Skin epidermis (tissue), 12 donors: ENCODE results near the gene BTF3.
A peak's percentile ranks its signal among the peaks of the same experiment; 100 is the strongest.
"Not testable (repeated sequence)": the region's sequence is repeated elsewhere in the genome, so short reads cannot be mapped to it uniquely, and the experiment has no call there.

Experiments used
- H3K27ac ChIP-seq, 21 experiments: fragments of 200-600 bp; sonication (generic) in 11 of 21; one replicate each; pipeline ENCODE4 v1.5.0; 2020; ENCODE audit warnings: mild to moderate bottlenecking in 3 of 21, inconsistent platforms in 2 of 21, moderate library complexity in 2 of 21
- H3K4me3 ChIP-seq, 7 experiments: fragments of 200-600 bp; sonication (generic) in 2 of 7; one replicate each; pipeline ENCODE4 v1.5.0; 2020; ENCODE audit warnings: inconsistent platforms in 2 of 7, mild to moderate bottlenecking in 2 of 7, moderate library complexity in 1 of 7

BTF3 gene

GRCh38 chr5:73484511-73484910 is 13.7 kb upstream of the BTF3 start:
- no peak overlapping the region for H3K4me3 ChIP-seq
- H3K27ac ChIP-seq: no peak overlapping the region

DNA sequence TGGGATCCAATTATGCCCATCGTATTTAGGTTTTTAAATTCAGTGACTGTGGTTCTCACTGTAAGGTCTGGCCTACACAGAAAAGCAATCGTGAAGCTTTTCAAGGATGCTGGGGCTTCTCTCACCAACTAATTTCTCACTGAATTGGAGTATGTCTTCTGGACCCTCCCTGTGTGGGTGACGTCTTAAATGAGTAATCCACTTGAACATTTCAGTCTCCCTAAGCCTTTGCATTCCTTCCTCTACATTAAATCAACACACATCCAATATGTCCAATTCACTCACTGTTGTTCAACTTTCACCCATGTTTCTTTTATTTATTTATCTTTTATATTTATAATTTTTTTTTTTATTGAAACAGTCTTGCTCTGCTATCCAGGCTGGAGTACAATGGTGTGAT is 12.5 kb upstream of the BTF3 start:
- Histone ChIP-seq H3K4me3 (no peak overlapping the region), H3K27ac (no peak overlapping the region)

DNA sequence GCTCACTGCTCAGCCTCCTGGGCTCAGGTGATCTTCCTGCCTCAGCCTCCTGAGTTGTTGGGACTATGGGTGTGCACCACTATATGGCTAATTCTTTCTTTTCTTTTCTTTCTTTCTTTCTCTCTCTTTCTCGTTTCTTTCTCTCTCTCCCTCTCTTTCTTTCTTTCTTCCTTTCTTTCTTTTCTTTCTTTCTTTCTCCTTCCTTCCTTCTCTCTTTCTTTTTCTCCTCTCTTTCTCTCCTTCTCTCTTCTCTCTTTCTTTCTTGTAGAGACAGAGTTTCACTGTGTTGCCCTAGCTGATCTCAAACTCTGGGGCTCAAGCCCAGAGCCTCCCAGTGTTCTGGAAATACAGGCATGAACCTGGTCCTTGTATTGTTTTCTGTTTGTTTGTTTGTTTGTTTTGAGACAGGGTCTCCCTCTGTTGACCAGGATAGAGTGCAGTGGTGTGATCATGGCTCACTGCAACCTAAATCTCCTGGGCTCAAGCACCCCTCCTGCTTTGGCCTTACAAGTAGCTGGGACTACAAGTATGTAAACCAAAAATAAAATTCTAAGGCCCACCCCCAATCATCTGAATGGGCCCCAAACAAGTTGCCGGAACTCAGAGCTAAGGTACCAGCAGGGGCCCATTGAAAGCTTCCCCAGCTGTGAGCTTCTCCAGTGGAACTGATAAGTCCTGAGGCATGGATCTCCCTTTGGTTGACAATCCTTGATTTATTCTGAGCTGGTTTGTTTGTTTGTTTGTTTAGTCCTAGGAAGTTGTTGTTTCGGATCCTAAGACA is 11.9 kb upstream of the BTF3 start:
- H3K27ac ChIP-seq: no peak overlapping the region

DNA sequence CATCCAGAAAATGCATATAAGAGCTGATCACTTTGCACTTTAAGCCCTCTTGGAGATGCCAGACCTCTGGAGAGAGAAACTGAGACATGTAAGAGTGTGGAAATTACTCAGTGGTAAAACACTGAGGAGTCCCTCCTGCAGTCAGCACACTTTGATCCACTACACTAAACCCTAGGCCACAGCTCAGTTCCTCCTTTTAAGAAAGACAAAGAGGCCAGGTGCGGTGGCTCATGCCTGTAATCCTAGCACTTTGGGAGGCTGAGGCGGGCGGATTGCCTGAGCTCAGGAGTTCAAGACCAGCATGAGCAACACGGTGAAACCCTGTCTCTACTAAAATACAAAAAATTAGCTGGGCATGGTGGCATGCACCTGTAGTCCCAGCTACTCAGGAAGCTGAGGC is 11.0 kb upstream of the BTF3 start:
- not testable (repeated sequence) for H3K4me3 ChIP-seq, H3K27ac ChIP-seq

More for the DNA sequence above, 11.9 kb upstream of the BTF3 start:
- H3K4me3 ChIP-seq: no peak overlapping the region

- Histone ChIP-seq H3K4me3 (no peak overlapping the region), H3K27ac (no peak overlapping the region)
These were observed 10.4 kb upstream of the BTF3 start for GRCh38 chr5:73487815-73488214.

- Histone ChIP-seq H3K27ac (no peak overlapping the region), H3K4me3 (no peak overlapping the region)
These were observed 9.4 kb upstream of the BTF3 start for GRCh38 chr5:73488806-73489205.

GRCh38 chr5:73490088-73490487 is 8.2 kb upstream of the BTF3 start:
- no peak overlapping the region for H3K27ac ChIP-seq
- no peak overlapping the region for H3K4me3 ChIP-seq

GRCh38 chr5:73491155-73491554 is 7.1 kb upstream of the BTF3 start:
- Histone ChIP-seq H3K4me3 (no peak overlapping the region), H3K27ac (no peak overlapping the region)

DNA sequence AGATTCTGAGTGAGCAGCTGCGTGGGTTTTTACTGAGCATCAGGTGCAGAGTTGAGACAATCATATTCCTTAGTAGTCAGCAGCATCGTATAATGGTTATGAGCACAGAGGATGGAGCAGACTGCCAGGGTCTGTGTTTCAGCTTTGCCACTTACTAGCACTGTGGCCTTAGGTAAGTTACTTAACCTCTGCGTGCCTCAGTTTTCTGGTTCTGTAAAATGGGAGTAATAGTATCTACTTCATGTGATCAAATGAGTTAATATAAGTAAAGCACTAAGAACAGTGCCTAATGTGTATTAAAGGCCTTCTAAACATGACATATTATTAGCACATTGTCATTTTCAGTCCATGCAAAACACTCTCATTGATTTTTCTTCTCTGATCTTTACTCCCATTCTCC is 4.8 kb upstream of the BTF3 start:
- H3K4me3 ChIP-seq: no peak overlapping the region
- no peak overlapping the region for H3K27ac ChIP-seq

DNA sequence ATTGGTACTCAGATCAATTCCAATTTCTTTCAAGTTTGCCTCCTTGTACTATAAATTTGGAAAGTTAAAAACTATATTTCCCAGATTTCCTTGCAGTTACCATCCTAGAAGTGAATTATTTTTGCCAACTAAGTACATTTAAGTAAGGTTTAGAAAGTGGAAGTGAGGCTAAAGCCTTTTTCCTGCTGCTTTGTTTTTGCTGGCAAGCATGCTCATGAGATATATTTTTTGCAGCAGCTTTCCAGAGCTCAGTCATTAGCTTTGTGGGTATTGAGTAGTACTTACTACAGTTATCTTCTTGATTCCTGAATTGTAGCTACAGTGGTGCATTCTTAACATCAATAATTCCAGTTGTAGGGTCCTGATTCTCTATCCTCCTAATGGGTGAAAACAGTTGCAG is 3.5 kb upstream of the BTF3 start:
- no peak overlapping the region for H3K4me3 ChIP-seq
- no peak overlapping the region for H3K27ac ChIP-seq

DNA sequence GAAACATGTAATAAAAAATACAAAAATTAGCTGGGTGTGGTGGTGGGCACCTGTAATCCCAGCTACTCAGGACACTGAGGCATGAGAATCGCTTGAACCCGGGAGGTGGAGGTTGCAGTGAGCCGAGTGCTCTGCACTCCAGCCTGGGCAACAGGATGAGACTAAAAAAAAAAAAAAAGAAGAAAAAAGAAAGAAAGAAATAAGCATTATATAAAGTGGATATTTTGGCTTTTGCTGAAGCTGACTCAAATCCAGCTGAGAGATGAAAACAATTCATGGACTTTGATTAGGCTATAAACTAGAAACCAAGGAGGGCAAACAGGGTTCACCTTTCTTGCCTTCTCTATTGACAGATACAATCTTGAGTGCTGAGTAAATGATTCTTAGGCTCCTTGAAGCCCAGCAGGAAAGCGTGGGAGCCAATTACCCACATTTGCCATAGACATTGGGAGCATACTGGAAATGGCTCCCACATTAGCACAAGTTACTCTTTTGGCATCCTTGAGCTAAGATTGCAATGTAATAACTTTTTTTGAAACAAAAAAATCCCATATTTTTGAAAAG is 2.4 kb upstream of the BTF3 start:
- Histone ChIP-seq H3K4me3 (no peak overlapping the region), H3K27ac (no peak overlapping the region)

DNA sequence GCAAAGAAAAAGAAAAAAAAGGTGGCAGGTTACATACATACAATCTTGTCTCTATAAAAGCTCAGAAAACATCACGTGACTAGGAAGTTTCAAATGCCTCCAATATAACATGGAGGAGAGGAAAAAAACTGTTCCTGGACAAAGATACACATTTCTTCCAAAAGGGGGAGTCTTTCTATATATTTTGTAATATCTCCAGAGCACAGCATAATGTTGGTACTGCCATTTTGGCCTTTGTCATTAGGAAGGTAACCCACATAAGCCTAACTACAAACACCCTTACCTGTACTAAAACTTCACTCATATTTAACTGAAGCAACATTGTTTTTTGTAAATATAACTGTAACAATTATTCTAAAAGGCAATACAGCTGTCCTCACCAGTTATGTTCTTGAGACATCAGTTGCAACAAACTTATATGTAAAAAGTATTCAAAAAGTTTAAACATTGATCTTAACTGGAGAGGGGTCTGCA is 1.2 kb upstream of the BTF3 start:
- peak overlapping the region in 2 of 7 experiments; percentile 74 to 100 for H3K4me3 ChIP-seq
- peak overlapping the region in 2 of 21 experiments; percentile 94 to 97 for H3K27ac ChIP-seq

- peak overlapping the region; percentile 88 to 100 (median 97) for H3K27ac ChIP-seq
- H3K4me3 ChIP-seq: peak overlapping the region; percentile 74 to 100 (median 89)
These were observed 665 bp upstream of the BTF3 start for GRCh38 chr5:73497497-73498056.

DNA sequence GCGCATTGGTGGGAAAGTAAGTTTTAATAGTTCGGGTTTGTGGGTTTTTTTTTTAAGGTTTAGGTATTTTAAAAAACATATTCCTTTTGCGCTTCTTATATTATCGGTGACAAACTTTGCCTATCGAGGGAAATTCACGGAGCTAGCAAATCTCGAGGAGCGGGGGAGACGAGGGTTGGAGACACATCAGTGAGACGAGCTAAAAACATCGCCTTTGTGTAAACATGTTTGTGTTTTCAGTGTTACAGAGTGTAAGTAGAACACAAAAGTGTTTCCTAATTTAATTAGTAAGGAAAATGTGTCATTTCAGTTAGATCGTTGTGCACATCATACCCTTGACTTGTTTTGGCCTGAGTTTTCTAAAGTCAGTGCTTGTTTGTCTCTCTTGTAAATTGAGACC is 945 bp downstream of the BTF3 start:
- H3K4me3 ChIP-seq: peak overlapping the region; percentile 74 to 100 (median 89)
- H3K27ac ChIP-seq: peak overlapping the region; percentile 88 to 100 (median 97)

DNA sequence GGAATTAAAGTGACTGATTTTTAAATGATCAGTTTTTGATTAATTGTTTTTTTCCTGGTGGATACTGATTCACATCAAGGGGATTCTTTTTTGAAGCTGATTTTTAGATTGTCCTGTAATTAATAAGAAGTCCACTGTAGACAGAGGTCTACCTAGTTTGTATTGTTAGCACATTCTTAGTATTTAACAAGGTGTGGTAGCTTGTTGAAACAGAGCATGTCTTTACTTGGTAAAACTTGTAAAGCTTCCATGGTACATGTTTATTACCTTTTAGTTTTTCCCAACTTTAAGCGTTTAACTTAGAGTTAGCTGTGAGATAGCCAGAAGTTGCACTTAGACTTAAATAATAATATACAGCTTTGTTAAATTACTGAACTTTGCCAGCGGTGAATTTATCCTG is 1.5 kb downstream of the BTF3 start:
- Histone ChIP-seq H3K4me3 (peak overlapping the region; percentile 74 to 100 (median 89)), H3K27ac (peak overlapping the region in 14 of 21 experiments; percentile 13 to 99 (median 96))

GRCh38 chr5:73501406-73501805 is 3.2 kb downstream of the BTF3 start:
- Histone ChIP-seq H3K4me3 (no peak overlapping the region), H3K27ac (no peak overlapping the region)

GRCh38 chr5:73506459-73506955 is 8.3 kb downstream of the BTF3 start:
- peak overlapping the region in 1 of 21 experiments; percentile 17 for H3K27ac ChIP-seq
- no peak overlapping the region for H3K4me3 ChIP-seq

DNA sequence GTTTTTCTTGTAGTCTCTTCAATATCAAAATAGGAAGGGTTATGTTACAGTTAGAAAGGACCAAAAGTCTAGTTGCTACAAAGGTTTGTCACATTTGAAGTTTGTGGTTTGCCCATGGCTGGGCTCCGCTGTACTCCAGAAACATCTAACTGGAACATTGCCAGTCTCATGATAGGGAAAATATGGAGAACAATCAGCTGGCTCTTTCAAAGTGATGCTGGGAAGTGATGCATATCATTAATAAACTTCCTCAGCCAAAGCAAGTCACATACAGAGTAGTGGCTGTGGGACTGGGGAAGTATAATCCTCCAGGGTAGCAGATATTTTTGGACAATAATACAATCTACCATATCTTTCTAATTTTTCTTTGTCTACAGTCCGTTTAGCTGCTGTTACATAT is 8.8 kb downstream of the BTF3 start:
- H3K4me3 ChIP-seq: no peak overlapping the region
- H3K27ac ChIP-seq: peak overlapping the region in 4 of 21 experiments; percentile 17 to 44 (median 42)

DNA sequence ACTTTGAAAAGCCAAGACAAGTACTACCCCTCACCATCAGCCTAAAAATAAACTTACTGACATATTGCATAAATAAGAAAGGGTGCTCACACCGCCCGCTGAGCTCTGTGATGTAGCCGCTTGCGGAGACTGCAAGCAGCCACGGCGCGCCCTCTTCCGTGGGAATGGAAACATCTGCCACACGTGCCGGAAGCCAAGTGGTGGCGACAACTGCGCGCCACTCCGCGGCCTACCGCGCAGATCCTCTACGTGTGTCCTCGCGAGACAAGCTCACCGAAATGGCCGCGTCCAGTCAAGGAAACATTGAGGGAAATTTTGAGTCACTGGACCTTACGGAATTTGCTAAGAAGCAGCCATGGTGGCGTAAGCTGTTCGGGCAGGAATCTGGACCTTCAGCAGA is 10.3 kb downstream of the BTF3 start:
- H3K27ac ChIP-seq, H3K4me3 ChIP-seq: not testable (repeated sequence)

- H3K27ac ChIP-seq: peak overlapping the region in 2 of 21 experiments; percentile 0 to 27
- H3K4me3 ChIP-seq: no peak overlapping the region
These were observed 15.8 kb downstream of the BTF3 start for GRCh38 chr5:73513996-73514395.

GRCh38 chr5:73514418-73514817 is 16.2 kb downstream of the BTF3 start:
- Histone ChIP-seq H3K27ac (peak overlapping the region in 3 of 21 experiments; percentile 13 to 27 (median 14)), H3K4me3 (no peak overlapping the region)
